NCI-H2107 (cell line): Measurements from ENCODE around the gene UGDH.
"Not testable (repeated sequence)": the region's sequence is repeated elsewhere in the genome, so short reads cannot be mapped to it uniquely, and the experiment has no call there.

Source experiments
- DNase-seq: peaks from one replicate; lab custom pipeline; 2025; lab: John Stamatoyannopoulos, UW

The UGDH gene

GRCh38 chr4:39528061-39528465 lies 824 bp upstream of the UGDH start:
- no peak for DNase-seq

- DNase-seq = no peak
Measured at GRCh38 chr4:39526765-39527295, 409 bp downstream of the UGDH start.

GRCh38 chr4:39525822-39526690 lies 1.2 kb downstream of the UGDH start:
- no peak for DNase-seq

GRCh38 chr4:39524161-39524957 lies 2.9 kb downstream of the UGDH start:
- no peak for DNase-seq

- no peak for DNase-seq
Measured at GRCh38 chr4:39522068-39522467, 5.2 kb downstream of the UGDH start.

GRCh38 chr4:39521253-39521919 lies 5.9 kb downstream of the UGDH start:
- no peak for DNase-seq

GRCh38 chr4:39518484-39518883 lies 8.8 kb downstream of the UGDH start:
- no peak for DNase-seq

GRCh38 chr4:39516407-39516966 lies 10.8 kb downstream of the UGDH start:
- no peak for DNase-seq

GRCh38 chr4:39515669-39516401 lies 11.4 kb downstream of the UGDH start:
- DNase-seq = not testable (repeated sequence)

- DNase-seq = no peak
Measured at GRCh38 chr4:39514888-39515401, 12.3 kb downstream of the UGDH start.

GRCh38 chr4:39514266-39514665 lies 13.0 kb downstream of the UGDH start:
- not testable (repeated sequence) for DNase-seq

GRCh38 chr4:39510348-39510929 lies 16.8 kb downstream of the UGDH start:
- no peak for DNase-seq

- DNase-seq = no peak
Measured at GRCh38 chr4:39505581-39505980, 21.7 kb downstream of the UGDH start.

- DNase-seq = no peak
Measured at GRCh38 chr4:39504538-39504937, 22.7 kb downstream of the UGDH start.

- not testable (repeated sequence) for DNase-seq
Measured at GRCh38 chr4:39502664-39503035, 24.6 kb downstream of the UGDH start.

GRCh38 chr4:39502019-39502663 lies 25.1 kb downstream of the UGDH start:
- no peak for DNase-seq

GRCh38 chr4:39498727-39499020 lies 28.6 kb downstream of the UGDH start:
- DNase-seq = no peak

- no peak for DNase-seq
Measured at GRCh38 chr4:39497909-39498726, 29.1 kb downstream of the UGDH start.

GRCh38 chr4:39495446-39496213 lies 31.6 kb downstream of the UGDH start:
- no peak for DNase-seq
